ENCODE measurements around the gene TRPC3. TPM values are rescaled to one million over a fixed set of nuclear protein-coding genes. Genes with fewer than 3 reads are reported as not detected.

TRPC3 gene
- total RNA-seq, 2 experiments from 2014 or later = 0.50 TPM; not detected in 1

DNA sequence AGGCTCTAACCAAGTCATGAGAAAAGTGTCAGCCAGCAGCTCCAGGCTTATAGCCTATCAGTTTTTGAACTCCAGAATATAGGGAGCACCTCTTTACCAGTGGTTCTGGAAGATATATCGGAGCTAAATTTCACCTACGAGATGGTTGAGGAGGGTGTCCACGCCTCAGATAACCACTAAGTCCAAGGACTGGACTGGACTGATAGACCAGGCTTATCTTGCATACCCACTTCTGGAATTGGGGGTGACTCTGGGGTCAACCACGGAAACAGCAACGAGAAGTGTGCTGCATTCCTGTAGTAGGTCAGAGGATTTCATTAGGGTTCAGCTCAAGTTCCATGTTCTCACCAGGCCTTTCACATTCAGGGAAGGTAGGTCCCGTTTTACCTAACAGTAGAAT lies 38.6 kb upstream of the TRPC3 start:
- H3K4me1 ChIP-seq (ENCODE audit: insufficient read depth, low read length, poor library complexity, severe bottlenecking) = no peaks in the 10 kb centered on the region
- no peak overlapping the region for H3K27ac ChIP-seq (ENCODE audit: low read depth, low read length, poor library complexity, severe bottlenecking)
- H2AFZ ChIP-seq (ENCODE audit: low read length) = no peak overlapping the region
- no peak overlapping the region for H3K4me3 ChIP-seq (ENCODE audit: low read depth, low read length, poor library complexity, severe bottlenecking)
- no peaks in the 10 kb centered on the region for H3K79me2 ChIP-seq (ENCODE audit: insufficient read depth, low read depth, low read length)
- ChIA-PET POLR2A (interaction anchor here (0.7 to 1.3 kb wide), 2 partner anchors 12 to 386 kb away, joined by 3 read pairs; no protein-coding TSS in a partner anchor), CTCF (ENCODE audit: unreplicated experiment) (no interaction called here)
- no TSS peak for BruUV-seq (replicated peaks)
- no peak overlapping the region for H3K4me2 ChIP-seq (ENCODE audit: low read length)
- no peaks in the 10 kb centered on the region for H3K36me3 ChIP-seq (ENCODE audit: insufficient read depth, low read length)
- intact Hi-C loops (cut with micrococcal nuclease; ENCODE audit: unreplicated experiment) = no loop called here
- no peaks in the 10 kb centered on the region for H3K9me2 ChIP-seq (ENCODE audit: insufficient read depth, low read length)
- DNase-seq (ENCODE audit: low spot score) = no peak
- no peaks in the 10 kb centered on the region for H3K9me3 ChIP-seq (ENCODE audit: low read length)
- TF ChIP-seq, protein P1, sequence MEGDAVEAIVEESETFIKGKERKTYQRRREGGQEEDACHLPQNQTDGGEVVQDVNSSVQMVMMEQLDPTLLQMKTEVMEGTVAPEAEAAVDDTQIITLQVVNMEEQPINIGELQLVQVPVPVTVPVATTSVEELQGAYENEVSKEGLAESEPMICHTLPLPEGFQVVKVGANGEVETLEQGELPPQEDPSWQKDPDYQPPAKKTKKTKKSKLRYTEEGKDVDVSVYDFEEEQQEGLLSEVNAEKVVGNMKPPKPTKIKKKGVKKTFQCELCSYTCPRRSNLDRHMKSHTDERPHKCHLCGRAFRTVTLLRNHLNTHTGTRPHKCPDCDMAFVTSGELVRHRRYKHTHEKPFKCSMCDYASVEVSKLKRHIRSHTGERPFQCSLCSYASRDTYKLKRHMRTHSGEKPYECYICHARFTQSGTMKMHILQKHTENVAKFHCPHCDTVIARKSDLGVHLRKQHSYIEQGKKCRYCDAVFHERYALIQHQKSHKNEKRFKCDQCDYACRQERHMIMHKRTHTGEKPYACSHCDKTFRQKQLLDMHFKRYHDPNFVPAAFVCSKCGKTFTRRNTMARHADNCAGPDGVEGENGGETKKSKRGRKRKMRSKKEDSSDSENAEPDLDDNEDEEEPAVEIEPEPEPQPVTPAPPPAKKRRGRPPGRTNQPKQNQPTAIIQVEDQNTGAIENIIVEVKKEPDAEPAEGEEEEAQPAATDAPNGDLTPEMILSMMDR (conservative IDR thresholded peaks at IDR 0.05; ENCODE audit: low read length) = no peak
- TF ChIP-seq EZH2phosphoT487 (IDR thresholded peaks at IDR 0.05; ENCODE audit: borderline replicate concordance, low read depth, low read length) = no peak
- no peaks in the 10 kb centered on the region for H4K20me1 ChIP-seq (ENCODE audit: insufficient read depth, low read length)

DNA sequence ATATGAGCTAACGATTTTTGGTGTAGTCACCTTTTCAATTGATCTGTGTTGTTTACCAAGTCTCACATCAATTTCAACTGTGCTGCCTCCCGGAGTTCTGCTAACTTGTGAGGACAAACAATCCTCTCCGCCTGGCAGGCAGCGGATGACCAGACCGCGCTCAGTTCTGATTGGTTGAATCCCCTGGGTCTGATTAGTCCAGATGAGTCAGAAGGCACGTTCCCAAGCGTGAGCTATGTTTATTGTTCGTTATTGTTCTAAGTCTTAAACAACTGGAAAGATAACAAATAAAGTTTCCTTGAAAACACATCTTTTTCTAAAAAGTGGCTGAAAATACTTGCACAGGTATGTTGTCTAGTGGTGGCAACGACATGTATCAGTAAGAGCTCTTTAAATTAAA lies 37.9 kb upstream of the TRPC3 start:
- no peak overlapping the region for H3K27ac ChIP-seq (ENCODE audit: low read depth, low read length, poor library complexity, severe bottlenecking)
- H3K4me2 ChIP-seq (ENCODE audit: low read length) = no peak overlapping the region
- no peaks in the 10 kb centered on the region for H3K4me1 ChIP-seq (ENCODE audit: insufficient read depth, low read length, poor library complexity, severe bottlenecking)
- no TSS peak for BruUV-seq (replicated peaks)
- H3K9me2 ChIP-seq (ENCODE audit: insufficient read depth, low read length) = no peaks in the 10 kb centered on the region
- DNase-seq (ENCODE audit: low spot score) = no peak
- no peaks in the 10 kb centered on the region for H4K20me1 ChIP-seq (ENCODE audit: insufficient read depth, low read length)
- no peaks in the 10 kb centered on the region for H3K36me3 ChIP-seq (ENCODE audit: insufficient read depth, low read length)
- H3K79me2 ChIP-seq (ENCODE audit: insufficient read depth, low read depth, low read length) = no peaks in the 10 kb centered on the region
- no peak overlapping the region for H3K4me3 ChIP-seq (ENCODE audit: low read depth, low read length, poor library complexity, severe bottlenecking)
- no peak overlapping the region for H2AFZ ChIP-seq (ENCODE audit: low read length)
- no peak for TF ChIP-seq EZH2phosphoT487 (IDR thresholded peaks at IDR 0.05; ENCODE audit: borderline replicate concordance, low read depth, low read length)
- TF ChIP-seq, protein P1 (conservative IDR thresholded peaks at IDR 0.05; ENCODE audit: low read length) = no peak
- H3K9me3 ChIP-seq (ENCODE audit: low read length) = no peaks in the 10 kb centered on the region
- intact Hi-C loops (cut with micrococcal nuclease; ENCODE audit: unreplicated experiment) = no loop called here
- ChIA-PET CTCF (ENCODE audit: unreplicated experiment) (no interaction called here), POLR2A (interaction anchor here (1.3 kb wide), 1 partner anchor 11 kb away, joined by 3 read pairs; no protein-coding TSS in a partner anchor)

DNA sequence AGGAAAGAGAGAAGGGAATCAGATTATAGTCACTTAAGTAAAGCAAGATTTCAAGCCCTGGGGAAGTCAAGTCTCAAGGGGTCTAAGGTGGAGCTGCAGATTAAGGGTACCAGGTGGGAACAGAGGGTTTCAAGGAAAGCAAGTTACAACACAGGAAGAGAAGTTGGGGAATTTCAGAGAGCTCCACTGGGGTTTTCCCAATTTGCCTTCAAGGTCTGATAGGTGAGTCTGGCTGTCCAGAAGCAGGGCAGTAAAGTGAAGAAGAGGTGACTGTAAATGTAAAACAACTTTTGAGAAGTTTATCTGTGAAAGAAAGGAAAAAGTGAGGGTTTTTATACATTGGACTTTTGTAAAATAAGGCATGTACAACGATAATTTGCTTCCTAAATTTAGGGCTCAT lies 37.1 kb upstream of the TRPC3 start:
- TF ChIP-seq, protein P1 (conservative IDR thresholded peaks at IDR 0.05; ENCODE audit: low read length) = no peak
- no peak for TF ChIP-seq EZH2phosphoT487 (IDR thresholded peaks at IDR 0.05; ENCODE audit: borderline replicate concordance, low read depth, low read length)
- no peak overlapping the region for H3K4me3 ChIP-seq (ENCODE audit: low read depth, low read length, poor library complexity, severe bottlenecking)
- ChIA-PET CTCF (ENCODE audit: unreplicated experiment) (no interaction called here), POLR2A (interaction anchor here (0.6 kb wide), 1 partner anchor 169 kb away, joined by 4 read pairs; no protein-coding TSS in a partner anchor)
- H3K79me2 ChIP-seq (ENCODE audit: insufficient read depth, low read depth, low read length) = no peaks in the 10 kb centered on the region
- no peaks in the 10 kb centered on the region for H3K9me3 ChIP-seq (ENCODE audit: low read length)
- no TSS peak for BruUV-seq (replicated peaks)
- no peaks in the 10 kb centered on the region for H4K20me1 ChIP-seq (ENCODE audit: insufficient read depth, low read length)
- H3K4me2 ChIP-seq (ENCODE audit: low read length) = no peak overlapping the region
- no peaks in the 10 kb centered on the region for H3K9me2 ChIP-seq (ENCODE audit: insufficient read depth, low read length)
- no peaks in the 10 kb centered on the region for H3K4me1 ChIP-seq (ENCODE audit: insufficient read depth, low read length, poor library complexity, severe bottlenecking)
- intact Hi-C loops (cut with micrococcal nuclease; ENCODE audit: unreplicated experiment) = no loop called here
- H2AFZ ChIP-seq (ENCODE audit: low read length) = no peak overlapping the region
- no peak for DNase-seq (ENCODE audit: low spot score)
- H3K36me3 ChIP-seq (ENCODE audit: insufficient read depth, low read length) = no peaks in the 10 kb centered on the region
- no peak overlapping the region for H3K27ac ChIP-seq (ENCODE audit: low read depth, low read length, poor library complexity, severe bottlenecking)

All from OCI-LY7 (cell line).